DND-41 (cell line): ENCODE data around the gene KPNA1.
"Not testable (repeated sequence)": the region's sequence is repeated elsewhere in the genome, so short reads cannot be mapped to it uniquely, and the experiment has no call there.

Experiments
- ATAC-seq: fragments of 200-7000 bp; cut with Tn5 transposase; 3 replicates; pipeline ENCODE4 v1.9.1; 2021; ENCODE audit warnings: low read depth; ENCODE audit not compliant: insufficient read depth
- DNase-seq: peaks from one replicate; pipeline ENCODE4 v3.0.0-alpha.2; 2020
- H2AFZ ChIP-seq: 2 replicates; pipeline ENCODE4 v1.6.0; 2012; ENCODE audit warnings: low read depth, low read length
- H3K27ac ChIP-seq: 2 replicates; pipeline ENCODE4 v1.5.1; 2012; ENCODE audit warnings: low read length, inconsistent platforms
- H3K27me3 ChIP-seq: fragments of 200-600 bp; sonication (generic); 2 replicates; pipeline ENCODE4 v1.6.0; 2012; ENCODE audit warnings: low read length, mild to moderate bottlenecking, inconsistent platforms; ENCODE audit not compliant: insufficient read depth, poor library complexity
- H3K36me3 ChIP-seq: 2 replicates; pipeline ENCODE4 v1.5.1; 2012; ENCODE audit warnings: low read length, inconsistent platforms; ENCODE audit not compliant: insufficient read depth
- H3K4me1 ChIP-seq: 2 replicates; pipeline ENCODE4 v1.5.1; 2012; ENCODE audit warnings: mild to moderate bottlenecking, low read length; ENCODE audit not compliant: insufficient read depth
- H3K4me2 ChIP-seq: 2 replicates; pipeline ENCODE4 v1.6.0; 2012; ENCODE audit warnings: mild to moderate bottlenecking, moderate library complexity, low read length, inconsistent platforms; ENCODE audit not compliant: insufficient read depth
- H3K4me3 ChIP-seq, 2 experiments: fragments of 200-600 bp in 1 of 2; shearing (Covaris generic) in 1 of 2; 2 replicates each; pipeline ENCODE4 v1.5.1; 2012 to 2016; ENCODE audit warnings: inconsistent platforms in 2 of 2, low read length in 2 of 2, mild to moderate bottlenecking in 2 of 2, low read depth in 1 of 2, moderate library complexity in 1 of 2
- H3K79me2 ChIP-seq: 2 replicates; pipeline ENCODE4 v1.6.0; 2012; ENCODE audit warnings: low read length, inconsistent platforms; ENCODE audit not compliant: insufficient read depth
- H3K9ac ChIP-seq: 2 replicates; pipeline ENCODE4 v1.6.0; 2012; ENCODE audit warnings: low read depth, mild to moderate bottlenecking, inconsistent platforms, low read length, moderate library complexity
- H3K9me3 ChIP-seq: 2 replicates; pipeline ENCODE4 v1.5.1; 2012; ENCODE audit warnings: low read length, moderate library complexity, mild to moderate bottlenecking, inconsistent platforms; ENCODE audit not compliant: insufficient read depth, severe bottlenecking
- H4K20me1 ChIP-seq: 2 replicates; pipeline ENCODE4 v1.6.0; 2012; ENCODE audit warnings: low read length; ENCODE audit not compliant: insufficient read depth
- EZH2 ChIP-seq: IDR thresholded peaks from 3 replicates; pipeline ENCODE4 v1.6.1; 2012; ENCODE audit warnings: borderline replicate concordance, low read depth, mild to moderate bottlenecking, moderate library complexity, low read length, inconsistent platforms; ENCODE audit not compliant: severe bottlenecking
- TF ChIP-seq, protein P1 (sequence below): IDR thresholded peaks from 2 replicates; pipeline ENCODE4 v1.5.1; 2012; ENCODE audit warnings: borderline replicate concordance, low read length, moderate library complexity, mild to moderate bottlenecking; ENCODE audit not compliant: poor library complexity, severe bottlenecking; ENCODE audit errors: extremely low read depth

KPNA1 gene

GRCh38 chr3:122456074-122456473, 58.7 kb downstream of the KPNA1 start:
- no peak overlapping the region for H3K4me3 ChIP-seq
- H2AFZ ChIP-seq, result no peak overlapping the region
- no peak overlapping the region for H3K4me2 ChIP-seq
- H3K27ac ChIP-seq, result no peak overlapping the region
- H3K27me3 ChIP-seq, result no peaks in the 10 kb centered on the region
- DNase-seq, result no peak
- no peak for ATAC-seq
- peaks cover 83% of the 10 kb centered on the region for H3K36me3 ChIP-seq
- H3K9me3 ChIP-seq, result no peaks in the 10 kb centered on the region
- H4K20me1 ChIP-seq, result peaks cover 3% of the 10 kb centered on the region; the same call in 1 of the 2 replicates
- H3K4me1 ChIP-seq, result no peaks in the 10 kb centered on the region
- TF ChIP-seq, protein P1, sequence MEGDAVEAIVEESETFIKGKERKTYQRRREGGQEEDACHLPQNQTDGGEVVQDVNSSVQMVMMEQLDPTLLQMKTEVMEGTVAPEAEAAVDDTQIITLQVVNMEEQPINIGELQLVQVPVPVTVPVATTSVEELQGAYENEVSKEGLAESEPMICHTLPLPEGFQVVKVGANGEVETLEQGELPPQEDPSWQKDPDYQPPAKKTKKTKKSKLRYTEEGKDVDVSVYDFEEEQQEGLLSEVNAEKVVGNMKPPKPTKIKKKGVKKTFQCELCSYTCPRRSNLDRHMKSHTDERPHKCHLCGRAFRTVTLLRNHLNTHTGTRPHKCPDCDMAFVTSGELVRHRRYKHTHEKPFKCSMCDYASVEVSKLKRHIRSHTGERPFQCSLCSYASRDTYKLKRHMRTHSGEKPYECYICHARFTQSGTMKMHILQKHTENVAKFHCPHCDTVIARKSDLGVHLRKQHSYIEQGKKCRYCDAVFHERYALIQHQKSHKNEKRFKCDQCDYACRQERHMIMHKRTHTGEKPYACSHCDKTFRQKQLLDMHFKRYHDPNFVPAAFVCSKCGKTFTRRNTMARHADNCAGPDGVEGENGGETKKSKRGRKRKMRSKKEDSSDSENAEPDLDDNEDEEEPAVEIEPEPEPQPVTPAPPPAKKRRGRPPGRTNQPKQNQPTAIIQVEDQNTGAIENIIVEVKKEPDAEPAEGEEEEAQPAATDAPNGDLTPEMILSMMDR, result no peak
- no peak for TF ChIP-seq EZH2
- H3K9ac ChIP-seq, result no peak overlapping the region
- H3K79me2 ChIP-seq, result peaks cover 6% of the 10 kb centered on the region

- peaks cover 5% of the 10 kb centered on the region; the same call in 1 of the 2 replicates for H3K79me2 ChIP-seq
- no peak overlapping the region for H3K4me2 ChIP-seq
- no peak overlapping the region for H3K9ac ChIP-seq
- peaks cover 67% of the 10 kb centered on the region for H3K36me3 ChIP-seq
- H2AFZ ChIP-seq, result no peak overlapping the region
- H3K4me3 ChIP-seq, result no peak overlapping the region
- no peaks in the 10 kb centered on the region for H3K4me1 ChIP-seq
- no peak for ATAC-seq
- no peaks in the 10 kb centered on the region for H3K9me3 ChIP-seq
- H3K27me3 ChIP-seq, result no peaks in the 10 kb centered on the region
- no peak for DNase-seq
- no peaks in the 10 kb centered on the region for H4K20me1 ChIP-seq
- H3K27ac ChIP-seq, result no peak overlapping the region
- no peak for TF ChIP-seq EZH2
- TF ChIP-seq, protein P1, result no peak
Measured at GRCh38 chr3:122451371-122451770, 63.4 kb downstream of the KPNA1 start.

DNA sequence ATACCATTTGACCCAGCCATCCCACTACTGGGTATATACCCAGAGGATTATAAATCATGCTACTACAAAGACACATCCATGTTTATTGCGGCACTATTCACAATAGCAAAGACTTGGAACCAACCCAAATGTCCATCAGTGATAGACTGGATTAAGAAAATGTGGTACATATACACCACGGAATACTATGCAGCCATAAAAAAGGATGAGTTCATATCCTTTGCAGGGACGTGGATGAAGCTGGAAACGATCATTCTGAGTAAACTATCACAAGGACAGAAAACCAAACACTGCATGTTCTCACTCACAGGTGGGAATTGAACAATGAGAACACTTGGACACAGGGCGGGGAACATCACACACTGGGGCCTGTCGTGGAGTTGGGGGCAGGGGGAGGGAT, 66.5 kb downstream of the KPNA1 start:
- peaks cover 14% of the 10 kb centered on the region; the same call in 1 of the 2 replicates for H3K79me2 ChIP-seq
- not testable (repeated sequence) for H3K4me1 ChIP-seq, H3K9me3 ChIP-seq, H3K4me3 ChIP-seq, DNase-seq, H4K20me1 ChIP-seq, H2AFZ ChIP-seq, H3K27me3 ChIP-seq, H3K9ac ChIP-seq, H3K4me2 ChIP-seq, H3K27ac ChIP-seq, ATAC-seq
- H3K36me3 ChIP-seq, result peaks cover 67% of the 10 kb centered on the region

GRCh38 chr3:122444491-122444887, 70.2 kb downstream of the KPNA1 start:
- not testable (repeated sequence) for H3K4me1 ChIP-seq, H3K9me3 ChIP-seq, DNase-seq, H4K20me1 ChIP-seq, H3K4me2 ChIP-seq, H3K27me3 ChIP-seq, H3K4me3 ChIP-seq, ATAC-seq, H2AFZ ChIP-seq, H3K27ac ChIP-seq, H3K9ac ChIP-seq
- peaks cover 14% of the 10 kb centered on the region; the same call in 1 of the 2 replicates for H3K79me2 ChIP-seq
- peaks cover 78% of the 10 kb centered on the region for H3K36me3 ChIP-seq

DNA sequence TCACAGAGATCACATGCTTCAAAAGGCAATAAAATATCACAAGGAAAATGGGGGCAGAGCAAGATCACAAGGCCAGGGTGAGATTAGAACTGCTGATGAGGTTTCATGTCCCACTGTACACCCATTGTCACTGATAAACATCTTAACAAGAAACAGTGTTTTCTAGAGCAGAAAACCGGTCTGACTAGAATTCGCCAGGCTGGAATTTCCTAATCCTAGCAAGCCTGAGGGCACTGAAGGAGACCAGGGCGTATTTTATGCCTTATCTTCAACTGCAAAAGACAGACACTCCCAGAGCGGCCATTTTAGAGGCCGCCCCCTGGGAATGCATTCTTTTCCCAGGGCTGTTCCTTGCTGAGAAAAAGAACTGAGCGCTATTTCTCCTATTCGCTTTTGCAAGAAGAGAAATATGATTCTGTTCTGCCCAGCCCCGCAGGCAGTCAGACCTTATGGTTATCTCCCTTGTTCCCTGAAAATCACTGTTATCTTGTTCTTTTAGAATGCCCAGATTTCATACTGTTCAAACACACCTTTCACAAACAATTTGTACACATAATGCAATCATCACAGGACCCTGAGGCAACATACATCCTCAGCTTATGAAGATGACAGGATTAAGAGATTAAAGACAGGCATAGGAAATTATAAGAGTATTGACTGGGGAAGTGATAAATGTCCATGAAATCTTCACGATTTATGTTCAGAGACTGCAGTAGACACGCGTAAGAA, 70.8 kb downstream of the KPNA1 start:
- H3K36me3 ChIP-seq, result peaks cover 78% of the 10 kb centered on the region
- H3K79me2 ChIP-seq, result peaks cover 11% of the 10 kb centered on the region; the same call in 1 of the 2 replicates
- H3K27me3 ChIP-seq, H3K9me3 ChIP-seq, H3K4me2 ChIP-seq, H3K4me1 ChIP-seq, ATAC-seq, DNase-seq, H3K9ac ChIP-seq, H4K20me1 ChIP-seq, H3K27ac ChIP-seq, H2AFZ ChIP-seq, H3K4me3 ChIP-seq: not testable (repeated sequence)
